Endothelial cell of umbilical vein (primary cell): ENCODE data around the gene ANKMY1.

Experiments
- CTCF ChIP-seq, 2 donors: IDR thresholded peaks; 1 replicate in 1 of 2; 2 replicates in 1 of 2; pipeline ENCODE4 v1.5.1; 2011; ENCODE audit warnings: low read length in 2 of 2, mild to moderate bottlenecking in 2 of 2, moderate library complexity in 2 of 2, control low read depth in 1 of 2, inconsistent platforms in 1 of 2, low read depth in 1 of 2; ENCODE audit not compliant: insufficient read depth in 1 of 2; ENCODE audit errors: extremely low read depth in 1 of 2
- EZH2 ChIP-seq: IDR thresholded peaks from 2 replicates; pipeline ENCODE4 v1.6.1; 2012; ENCODE audit warnings: borderline replicate concordance, low read depth, mild to moderate bottlenecking, moderate library complexity, low read length, inconsistent platforms; ENCODE audit not compliant: severe bottlenecking
- FOS ChIP-seq: IDR thresholded peaks from 2 replicates; pipeline ENCODE4 v1.6.1; 2011; ENCODE audit warnings: mild to moderate bottlenecking, low read length, moderate library complexity, borderline replicate concordance; ENCODE audit not compliant: insufficient read depth
- JUN ChIP-seq: IDR thresholded peaks from 2 replicates; pipeline ENCODE4 v1.6.1; 2011; ENCODE audit warnings: borderline replicate concordance, low read depth; ENCODE audit not compliant: insufficient read length, insufficient read depth
- MAX ChIP-seq: IDR thresholded peaks from 2 replicates; pipeline ENCODE4 v1.6.1; 2011; ENCODE audit not compliant: insufficient read depth, insufficient read length
- MYC ChIP-seq: IDR thresholded peaks from one replicate; pipeline ENCODE4 v1.6.1; 2011; ENCODE audit warnings: mild to moderate bottlenecking, low read depth, low read length
- POLR2A ChIP-seq: IDR thresholded peaks from 2 replicates; pipeline ENCODE4 v1.6.1; 2012; ENCODE audit warnings: low read depth, mild to moderate bottlenecking, control low read depth, low read length
- POLR2AphosphoS5 ChIP-seq: IDR thresholded peaks from 2 replicates; pipeline ENCODE4 v1.6.1; 2012; ENCODE audit warnings: low read depth, mild to moderate bottlenecking, control low read depth, low read length, moderate library complexity; ENCODE audit not compliant: insufficient read depth

DNA sequence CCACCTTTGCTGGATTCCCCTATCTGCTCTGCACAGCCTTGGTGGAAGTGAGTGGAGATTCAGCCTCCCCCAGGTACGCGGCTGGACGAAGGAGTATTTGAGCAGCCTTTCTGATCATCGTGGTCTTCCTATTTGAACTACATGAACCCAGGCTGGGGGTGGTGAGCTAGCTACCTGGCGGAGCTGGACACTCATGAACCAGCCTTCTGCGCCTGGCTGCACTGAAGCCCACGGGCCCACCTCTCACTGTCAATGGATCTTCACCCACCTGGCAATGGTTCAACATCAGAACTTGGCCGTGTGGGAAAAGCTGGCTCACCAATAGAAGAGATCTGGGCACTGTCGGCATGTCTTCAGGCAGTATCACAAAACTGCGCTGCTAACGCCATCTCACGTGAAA, 35.4 kb downstream of the ANKMY1 start:
- TF ChIP-seq CTCF (IDR thresholded peaks at IDR 0.05; ENCODE audit: extremely low read depth in 1 of 2, insufficient read depth in 1 of 2, low read depth in 1 of 2, low read length in 2 of 2) (no peak), MAX (no peak), EZH2 (no peak), POLR2A (no peak), FOS (no peak), POLR2AphosphoS5 (no peak), MYC (no peak), JUN (no peak)
